Lower leg skin (tissue), 4 donors: ENCODE results near the gene FCN2. TPM values are rescaled to one million over a fixed set of nuclear protein-coding genes. Genes with fewer than 3 reads are reported as not detected.

ENCODE experiments used
- DNase-seq, 2 donors: peaks; one replicate each; pipeline ENCODE4 v3.0.0-alpha.2; 2019; ENCODE audit warnings: low spot score in 2 of 2
- H3K4me3 ChIP-seq: fragments of 200-600 bp; sonication (generic); 2 replicates; pipeline ENCODE4 v1.5.1; 2017; ENCODE audit warnings: mild to moderate bottlenecking, low read depth; ENCODE audit not compliant: poor library complexity, severe bottlenecking
- CTCF ChIP-seq, 3 donors: fragments of 450-650 bp; IDR thresholded peaks; one replicate each; pipeline ENCODE4 v1.5.1; 2016; ENCODE audit warnings: antibody characterized with exemption in 3 of 3, mild to moderate bottlenecking in 3 of 3, moderate library complexity in 2 of 3
- POLR2A ChIP-seq, 2 donors: fragments of 450-650 bp; IDR thresholded peaks; one replicate each; pipeline ENCODE4 v1.6.1; 2016 to 2017; ENCODE audit warnings: antibody characterized with exemption in 2 of 2, mild to moderate bottlenecking in 1 of 2, moderate library complexity in 1 of 2
- WGBS, 2 donors: methylation state at CpG; one replicate each; pipeline ENCODE4 v1.1.5; 2018; 5-methylcytosine and 5-hydroxymethylcytosine counted together
- intact Hi-C: fragments of 100-400 bp; cut with DNase I; formaldehyde crosslinking; loops from one replicate; pipeline ENCODE4 v1.15.0; 2023; ENCODE audit warnings: low total_unique reads
- total RNA-seq, 4 donors: library from RNA; depleted of rRNA; stranded (reverse); fragments of >200 nt; gene quantifications; one replicate each; pipeline ENCODE4 v1.1.0, GENCODE V29; 2016

Gene FCN2
- total RNA-seq, 4 donors from 2014 or later: 0.29 TPM; not detected in 3

DNA sequence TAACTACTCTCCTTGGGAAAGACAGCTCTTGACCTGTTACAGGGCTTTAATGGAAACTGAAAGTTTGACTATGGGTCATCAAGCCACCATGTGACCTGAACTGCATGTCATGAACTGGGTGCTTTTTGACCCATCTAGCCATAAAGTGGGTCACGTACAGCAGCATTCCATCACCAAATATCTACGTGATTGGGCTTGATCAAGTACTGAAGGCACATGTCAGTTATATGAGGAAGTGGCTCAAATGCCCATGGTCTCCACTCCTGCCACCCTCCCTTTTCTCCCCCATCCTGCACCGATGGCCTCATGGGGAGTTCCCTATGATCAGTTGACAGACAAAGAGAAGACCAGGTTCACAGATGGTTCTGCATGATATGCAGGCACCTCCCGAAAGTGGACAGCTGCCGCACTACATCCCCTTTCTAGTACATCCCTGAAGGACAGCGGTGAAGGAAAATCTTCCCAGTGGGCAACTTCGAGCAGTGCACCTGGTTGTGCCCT lies 44.5 kb downstream of the FCN2 start:
- no peak for TF ChIP-seq POLR2A (IDR thresholded peaks at IDR 0.05)
- no peak for TF ChIP-seq CTCF (IDR thresholded peaks at IDR 0.05)
- WGBS, 2 donors: 68 to 84% methylated on average over 7 of the region's 7 CpGs
- intact Hi-C loops: no loop called here
- peak in 1 of 2 donors; percentile 79 for DNase-seq
- H3K4me3 ChIP-seq: no peak overlapping the region

- intact Hi-C loops: no loop called here
- DNase-seq: no peak
- H3K4me3 ChIP-seq: no peak overlapping the region
- 57 to 64% methylated on average over 14 to 15 of the region's 15 CpGs for WGBS, 2 donors
- TF ChIP-seq CTCF (IDR thresholded peaks at IDR 0.05) (no peak), POLR2A (IDR thresholded peaks at IDR 0.05) (no peak)
Measured at GRCh38 chr9:134928436-134929192, 48.0 kb downstream of the FCN2 start.

DNA sequence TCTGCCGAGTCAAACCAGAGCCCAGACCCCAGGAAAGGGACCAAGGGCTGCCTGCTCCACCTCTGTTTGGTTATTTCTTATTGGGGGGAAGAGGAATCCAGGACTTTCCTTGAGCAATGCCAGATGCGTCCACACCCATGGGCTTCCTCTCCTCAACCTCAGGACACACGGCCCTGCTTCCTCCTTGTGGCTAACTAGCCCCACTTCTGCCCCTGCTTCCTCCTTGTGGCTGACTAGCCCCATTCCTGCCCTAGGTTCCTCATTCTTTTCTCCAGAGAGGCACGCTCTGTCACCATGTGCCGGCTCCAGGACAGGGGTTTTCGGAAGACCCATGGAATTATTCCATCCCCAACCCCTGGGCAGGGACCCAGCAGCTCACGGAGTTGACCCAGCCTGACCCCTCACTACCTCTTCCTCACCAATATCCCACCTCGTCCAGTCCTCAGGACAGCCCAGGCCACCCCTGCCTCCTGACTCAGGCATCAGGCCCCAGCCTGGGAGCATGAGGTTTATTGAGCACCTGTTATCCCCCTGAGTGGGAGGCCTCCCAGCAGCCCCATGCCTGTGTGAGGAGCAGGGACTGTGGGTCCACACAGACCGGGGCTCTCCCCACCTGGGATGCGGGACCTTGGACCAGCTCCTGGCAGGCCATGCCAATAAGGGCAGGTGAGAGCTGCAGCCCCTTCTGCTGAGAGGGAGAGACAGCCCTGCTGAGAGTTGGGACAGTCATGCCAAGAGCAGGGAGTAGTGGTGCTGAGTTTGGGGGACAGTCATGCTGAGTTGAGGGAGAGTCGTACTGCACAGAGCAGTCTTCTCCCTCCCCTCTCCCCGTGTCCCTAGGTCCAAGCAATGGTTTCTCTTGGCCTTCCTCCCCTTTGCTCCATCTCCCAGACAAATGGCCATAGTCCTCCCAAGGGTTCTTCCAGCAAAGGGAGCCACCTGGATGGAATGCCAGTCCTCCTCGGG lies 48.9 kb downstream of the FCN2 start:
- intact Hi-C loops: no loop called here
- no peak overlapping the region for H3K4me3 ChIP-seq
- DNase-seq: peak in 1 of 2 donors; percentile 49
- TF ChIP-seq CTCF (IDR thresholded peaks at IDR 0.05) (no peak), POLR2A (IDR thresholded peaks at IDR 0.05) (no peak)
- WGBS, 2 donors: 72 to 75% methylated on average over 13 of the region's 13 CpGs

DNA sequence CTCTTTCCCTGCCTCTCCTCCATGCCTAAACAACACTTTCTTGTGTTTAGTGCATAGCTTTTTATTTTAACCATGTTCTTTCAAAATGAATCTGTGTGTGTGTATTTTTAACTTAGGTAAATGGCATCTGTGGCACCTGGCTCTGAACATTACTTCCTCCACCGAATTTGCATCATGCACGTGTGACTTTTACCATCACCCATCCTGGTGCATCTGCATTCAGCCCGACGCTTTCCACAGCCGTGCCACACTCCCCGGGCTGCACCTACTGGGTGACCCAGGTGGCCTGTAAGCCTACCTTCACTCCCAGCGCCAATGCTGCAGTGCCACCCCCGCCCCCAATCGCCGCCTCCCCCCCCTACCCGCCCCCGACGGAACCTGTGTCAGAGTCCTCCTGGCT lies 49.8 kb downstream of the FCN2 start:
- intact Hi-C loops: no loop called here
- TF ChIP-seq CTCF (IDR thresholded peaks at IDR 0.05) (no peak), POLR2A (IDR thresholded peaks at IDR 0.05) (no peak)
- WGBS, 2 donors: 80 to 84% methylated on average over 13 of the region's 13 CpGs
- no peak for DNase-seq
- no peak overlapping the region for H3K4me3 ChIP-seq

DNA sequence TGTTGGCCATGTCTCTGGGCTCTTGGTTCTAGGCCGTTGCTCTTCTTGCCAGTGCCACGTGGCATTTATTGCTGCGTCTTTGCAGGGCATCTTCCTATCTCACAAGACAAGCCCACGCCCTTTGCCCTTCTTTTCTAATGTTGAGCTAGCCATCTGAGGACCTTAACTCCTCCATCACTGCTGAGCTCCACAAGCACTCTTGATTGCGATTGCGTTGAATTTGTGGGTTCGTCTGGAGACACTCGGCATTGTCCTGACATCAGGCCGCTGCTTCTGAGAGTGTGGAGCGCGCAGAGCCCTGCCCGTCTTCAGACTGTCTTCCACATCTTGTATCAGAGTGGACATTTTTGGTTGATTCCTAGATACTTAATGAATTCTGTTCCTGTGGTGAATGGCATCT lies 51.6 kb downstream of the FCN2 start:
- DNase-seq: no peak
- H3K4me3 ChIP-seq: no peak overlapping the region
- 95 to 96% methylated on average over 12 of the region's 12 CpGs for WGBS, 2 donors
- TF ChIP-seq POLR2A (IDR thresholded peaks at IDR 0.05): no peak
- intact Hi-C loops: no loop called here

GRCh38 chr9:134932606-134933005 lies 52.0 kb downstream of the FCN2 start:
- TF ChIP-seq POLR2A (IDR thresholded peaks at IDR 0.05) (no peak), CTCF (IDR thresholded peaks at IDR 0.05) (no peak)
- 74 to 76% methylated on average over 5 of the region's 5 CpGs for WGBS, 2 donors

More at GRCh38 chr9:134932606-134933005, 52.0 kb downstream of the FCN2 start:
- no peak for DNase-seq
- H3K4me3 ChIP-seq: no peak overlapping the region
- intact Hi-C loops: no loop called here
